A549 (cell line): ENCODE results near the gene ASCC2. TPM values are rescaled to one million over a fixed set of nuclear protein-coding genes. Genes with fewer than 3 reads are reported as not detected.
A peak's percentile ranks its signal among the peaks of the same experiment; 100 is the strongest.

ENCODE experiments used
- ATAC-seq, 2 experiments: fragments of 200-7000 bp in 1 of 2; fragments of >200 bp in 1 of 2; cut with Nextera tagmentation in 1 of 2; cut with Tn5 transposase in 1 of 2; 3 replicates each; pipeline versions ENCODE4 v1.8.0 to v1.9.1; 2018 to 2020; ENCODE audit warnings: mild to moderate bottlenecking in 1 of 2, moderate library complexity in 1 of 2
- CTCF ChIA-PET: fragments of 300-600 bp; sonication (Branson Sonifier 250); formaldehyde crosslinking; extraction: SDS; loops from one replicate; lab custom pipeline; 2021; ENCODE audit warnings: antibody characterized with exemption, inconsistent platforms; lab: Yijun Ruan, JAX
- POLR2A ChIA-PET: fragments of 350-600 bp; formaldehyde crosslinking; extraction: SDS; loops from one replicate; lab custom pipeline; 2021; ENCODE audit warnings: antibody characterized with exemption, inconsistent platforms; lab: Yijun Ruan, JAX
- DNase-seq, 2 experiments: peaks; one replicate each; pipeline versions ENCODE4 v3.0.0 to v3.0.0-alpha.2; 2011 to 2016; ENCODE audit warnings: low read depth in 1 of 2, low spot score in 1 of 2
- FAIRE-seq: peaks from 2 replicates; lab custom pipeline; 2011; peaks lifted over from hg19 to GRCh38; lab: Jason Lieb, UNC
- H3K27ac ChIP-seq, 2 experiments: fragments of >200 bp; sonication (Bioruptor Twin); formaldehyde crosslinking; 3 replicates each; pipeline ENCODE4 v1.5.1; 2016 to 2017
- H3K4me1 ChIP-seq: fragments of >200 bp; sonication (Bioruptor Twin); formaldehyde crosslinking; 3 replicates; pipeline ENCODE4 v1.6.1; 2016
- H3K4me2 ChIP-seq: fragments of >200 bp; sonication (Bioruptor Twin); formaldehyde crosslinking; 3 replicates; pipeline ENCODE4 v1.6.1; 2016
- H3K4me3 ChIP-seq: fragments of >200 bp; sonication (Bioruptor Twin); formaldehyde crosslinking; 3 replicates; pipeline ENCODE4 v1.5.1; 2016
- H3K9me3 ChIP-seq: fragments of >200 bp; sonication (Bioruptor Twin); formaldehyde crosslinking; 3 replicates; pipeline ENCODE4 v1.6.1; 2016
- CBX8 ChIP-seq: fragments of 200-600 bp; sonication (generic); IDR thresholded peaks from 2 replicates; pipeline ENCODE4 v1.6.1; 2016
- CHD4 ChIP-seq: fragments of 200-600 bp; sonication (generic); IDR thresholded peaks from 2 replicates; pipeline ENCODE4 v1.6.1; 2016; ENCODE audit warnings: antibody characterized with exemption, mild to moderate bottlenecking, borderline replicate concordance
- EHF ChIP-seq: fragments of 250-450 bp; sonication (Bioruptor Pico); IDR thresholded peaks from 2 replicates; pipeline ENCODE4 v1.5.0; 2020; ENCODE audit warnings: mild to moderate bottlenecking
- EHMT2 ChIP-seq: fragments of 200-600 bp; sonication (generic); IDR thresholded peaks from 2 replicates; pipeline ENCODE4 v1.6.1; 2016; ENCODE audit warnings: antibody characterized with exemption, low read depth, mild to moderate bottlenecking, moderate library complexity
- ESRRA ChIP-seq: fragments of 150-350 bp; IDR thresholded peaks from 2 replicates; pipeline ENCODE4 v1.6.1; 2014; ENCODE audit warnings: mild to moderate bottlenecking, low read length, borderline replicate concordance
- FOSB ChIP-seq: fragments of 250-450 bp; sonication (Bioruptor Pico); IDR thresholded peaks from 2 replicates; pipeline ENCODE4 v1.5.0; 2020; ENCODE audit warnings: mild to moderate bottlenecking, moderate library complexity
- FOSL2 ChIP-seq, 2 experiments: fragments of 450-650 bp in 1 of 2; fragments of >200 bp in 1 of 2; sonication (Bioruptor Twin) in 1 of 2; formaldehyde crosslinking; IDR thresholded peaks; 2 replicates each; pipeline versions ENCODE4 v1.5.0 to v1.6.1; 2016 to 2020; ENCODE audit warnings: mild to moderate bottlenecking in 1 of 2, moderate library complexity in 1 of 2
- FOXS1 ChIP-seq: fragments of 250-450 bp; sonication (Bioruptor Pico); IDR thresholded peaks from 2 replicates; pipeline ENCODE4 v1.5.0; 2020; ENCODE audit warnings: mild to moderate bottlenecking, moderate library complexity
- GATA3 ChIP-seq: IDR thresholded peaks from 2 replicates; pipeline ENCODE4 v1.6.1; 2012; ENCODE audit warnings: borderline replicate concordance
- HDAC2 ChIP-seq: fragments of 200-600 bp; sonication (generic); IDR thresholded peaks from 2 replicates; pipeline ENCODE4 v1.6.1; 2016
- HEYL ChIP-seq: fragments of 250-450 bp; sonication (Bioruptor Pico); IDR thresholded peaks from 2 replicates; pipeline ENCODE4 v1.8.0; 2021; ENCODE audit warnings: mild to moderate bottlenecking, moderate library complexity
- HOXB13 ChIP-seq: fragments of 250-450 bp; sonication (Bioruptor Pico); IDR thresholded peaks from 2 replicates; pipeline ENCODE4 v1.5.0; 2020; ENCODE audit warnings: low read depth, mild to moderate bottlenecking, moderate library complexity
- JUNB ChIP-seq: fragments of >200 bp; sonication (Bioruptor Twin); formaldehyde crosslinking; IDR thresholded peaks from 2 replicates; pipeline ENCODE4 v1.6.1; 2016
- KDM5A ChIP-seq: fragments of 200-600 bp; sonication (generic); IDR thresholded peaks from 2 replicates; pipeline ENCODE4 v1.6.1; 2016; ENCODE audit warnings: antibody characterized with exemption, mild to moderate bottlenecking
- MAZ ChIP-seq: fragments of 150-350 bp; IDR thresholded peaks from 2 replicates; pipeline ENCODE4 v1.6.1; 2014; ENCODE audit warnings: antibody characterized with exemption, low read depth, low read length, borderline replicate concordance
- MYC ChIP-seq: IDR thresholded peaks from 2 replicates; pipeline ENCODE4 v1.6.1; 2012; ENCODE audit warnings: mild to moderate bottlenecking, inconsistent platforms, low read length, improper control_type of control experiment, borderline replicate concordance
- NFE2L2 ChIP-seq: fragments of 150-350 bp; conservative IDR thresholded peaks from 2 replicates; pipeline ENCODE4 v1.6.1; 2014; ENCODE audit warnings: low read length
- NR3C1 ChIP-seq: fragments of >200 bp; sonication (Bioruptor Twin); formaldehyde crosslinking; IDR thresholded peaks from 3 replicates; pipeline ENCODE4 v1.6.1; 2017
- RNF2 ChIP-seq: fragments of 200-600 bp; sonication (generic); IDR thresholded peaks from 2 replicates; pipeline ENCODE4 v1.6.1; 2016; ENCODE audit warnings: low read depth, mild to moderate bottlenecking, antibody characterized with exemption, moderate library complexity, borderline replicate concordance
- SMC3 ChIP-seq: fragments of >200 bp; sonication (Bioruptor Twin); formaldehyde crosslinking; IDR thresholded peaks from 3 replicates; pipeline ENCODE4 v1.6.1; 2018; ENCODE audit warnings: inconsistent platforms
- TFCP2L1 ChIP-seq: fragments of 250-450 bp; sonication (Bioruptor Pico); IDR thresholded peaks from 2 replicates; pipeline ENCODE4 v1.5.0; 2021; ENCODE audit warnings: mild to moderate bottlenecking
- TP53 ChIP-seq: fragments of 250-450 bp; sonication (Bioruptor Pico); IDR thresholded peaks from 2 replicates; pipeline ENCODE4 v1.5.0; 2021; ENCODE audit warnings: mild to moderate bottlenecking, moderate library complexity
- ZNF302 ChIP-seq: fragments of 250-450 bp; sonication (Bioruptor Pico); IDR thresholded peaks from 2 replicates; pipeline ENCODE4 v1.9.0; 2021; ENCODE audit warnings: inconsistent platforms, mild to moderate bottlenecking, moderate library complexity
- ZSCAN20 ChIP-seq: fragments of 250-450 bp; sonication (Bioruptor Pico); IDR thresholded peaks from 2 replicates; pipeline ENCODE4 v1.8.0; 2022; ENCODE audit warnings: mild to moderate bottlenecking, moderate library complexity
- WGBS: methylation state at CpG from one replicate; pipeline ENCODE4 v1.1.6; 2017; ENCODE audit errors: missing lambda C conversion rate; 5-methylcytosine and 5-hydroxymethylcytosine counted together
- polyA plus RNA-seq, 4 experiments: library from polyadenylated mRNA; depleted of rRNA in 3 of 4; stranded (reverse); fragments of >200 nt; fragmentation: RNase III in 1 of 4; extraction: RNeasy Plus Mini Kit Qiagen cat#74134 plus additional on column Dnase treatment in 1 of 4; gene quantifications; 2 replicates in 3 of 4; 3 replicates in 1 of 4; pipeline ENCODE4 v1.2.3, GENCODE V29; 2011 to 2017
- TF ChIP-seq, protein P1 (sequence below): fragments of >200 bp; sonication (Bioruptor Twin); formaldehyde crosslinking; IDR thresholded peaks from 3 replicates; pipeline ENCODE4 v1.6.1; 2016
- TF ChIP-seq, protein P2 (sequence below): IDR thresholded peaks from 2 replicates; pipeline ENCODE4 v1.6.1; 2012
- TF ChIP-seq, protein P3 (sequence below): fragments of 450-650 bp; IDR thresholded peaks from 2 replicates; pipeline ENCODE4 v1.6.1; 2014; ENCODE audit warnings: antibody characterized with exemption

ASCC2 gene
- polyA plus RNA-seq, 2 of the 4 experiments (the other 2 are of a cell fraction): 27.2 to 31.6 TPM

DNA sequence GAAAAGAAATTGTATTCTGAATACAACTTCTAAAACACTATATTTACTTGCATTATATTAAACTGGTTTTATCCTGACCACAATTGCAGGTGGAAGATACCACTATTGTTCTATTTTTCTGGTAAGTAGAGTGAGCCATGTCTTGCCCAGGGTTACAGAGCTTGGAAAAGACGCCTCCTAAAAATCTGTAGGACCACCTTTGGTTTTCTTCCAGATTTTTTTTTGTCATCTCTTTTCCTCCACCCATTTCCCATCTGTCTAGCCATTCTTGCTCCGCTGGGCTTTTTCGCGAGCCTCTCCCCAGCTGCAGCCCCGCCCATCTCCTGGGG lies 44.6 kb upstream of the ASCC2 start:
- WGBS: 2% methylated on average over 5 of the region's 5 CpGs
- DNase-seq (no peak), FAIRE-seq (no peak), ATAC-seq (peak; percentile 84 to 89; a peak in 5 of 6 replicates)
- ChIA-PET CTCF (interaction anchor here (1.1 to 1.4 kb wide), 4 partner anchors 13 to 166 kb away, joined by 3 read pairs; no protein-coding TSS in a partner anchor), POLR2A (no interaction called here)
- H3K27ac ChIP-seq: no peak overlapping the region; a peak in 2 of 6 replicates
- H3K4me1 ChIP-seq: peaks cover 14% of the 10 kb centered on the region; the same call in 2 of the 3 replicates
- peak overlapping the region; percentile 88 for H3K4me3 ChIP-seq
- H3K9me3 ChIP-seq: no peaks in the 10 kb centered on the region
- H3K4me2 ChIP-seq: peak overlapping the region; percentile 67; the same call in 2 of the 3 replicates
- TF ChIP-seq NFE2L2 (no peak), HDAC2 (no peak), ESRRA (no peak), FOSB (CRISPR knock-in tag) (no peak), SMC3 (no peak), RNF2 (no peak), CHD4 (no peak), FOXS1 (CRISPR knock-in tag) (no peak), EHMT2 (no peak), FOSL2 (IDR thresholded peaks at IDR 0.05) (no peak), FOSL2 (CRISPR knock-in tag; IDR thresholded peaks at IDR 0.05) (no peak), HEYL (CRISPR knock-in tag) (no peak), ZSCAN20 (CRISPR knock-in tag) (no peak), EHF (no peak), JUNB (no peak), GATA3 (no peak)
- TF ChIP-seq, protein P1, sequence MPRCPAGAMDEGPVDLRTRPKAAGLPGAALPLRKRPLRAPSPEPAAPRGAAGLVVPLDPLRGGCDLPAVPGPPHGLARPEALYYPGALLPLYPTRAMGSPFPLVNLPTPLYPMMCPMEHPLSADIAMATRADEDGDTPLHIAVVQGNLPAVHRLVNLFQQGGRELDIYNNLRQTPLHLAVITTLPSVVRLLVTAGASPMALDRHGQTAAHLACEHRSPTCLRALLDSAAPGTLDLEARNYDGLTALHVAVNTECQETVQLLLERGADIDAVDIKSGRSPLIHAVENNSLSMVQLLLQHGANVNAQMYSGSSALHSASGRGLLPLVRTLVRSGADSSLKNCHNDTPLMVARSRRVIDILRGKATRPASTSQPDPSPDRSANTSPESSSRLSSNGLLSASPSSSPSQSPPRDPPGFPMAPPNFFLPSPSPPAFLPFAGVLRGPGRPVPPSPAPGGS: no peak
- TF ChIP-seq, protein P2, sequence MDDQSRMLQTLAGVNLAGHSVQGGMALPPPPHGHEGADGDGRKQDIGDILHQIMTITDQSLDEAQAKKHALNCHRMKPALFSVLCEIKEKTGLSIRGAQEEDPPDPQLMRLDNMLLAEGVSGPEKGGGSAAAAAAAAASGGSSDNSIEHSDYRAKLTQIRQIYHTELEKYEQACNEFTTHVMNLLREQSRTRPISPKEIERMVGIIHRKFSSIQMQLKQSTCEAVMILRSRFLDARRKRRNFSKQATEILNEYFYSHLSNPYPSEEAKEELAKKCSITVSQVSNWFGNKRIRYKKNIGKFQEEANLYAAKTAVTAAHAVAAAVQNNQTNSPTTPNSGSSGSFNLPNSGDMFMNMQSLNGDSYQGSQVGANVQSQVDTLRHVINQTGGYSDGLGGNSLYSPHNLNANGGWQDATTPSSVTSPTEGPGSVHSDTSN: no peak

DNA sequence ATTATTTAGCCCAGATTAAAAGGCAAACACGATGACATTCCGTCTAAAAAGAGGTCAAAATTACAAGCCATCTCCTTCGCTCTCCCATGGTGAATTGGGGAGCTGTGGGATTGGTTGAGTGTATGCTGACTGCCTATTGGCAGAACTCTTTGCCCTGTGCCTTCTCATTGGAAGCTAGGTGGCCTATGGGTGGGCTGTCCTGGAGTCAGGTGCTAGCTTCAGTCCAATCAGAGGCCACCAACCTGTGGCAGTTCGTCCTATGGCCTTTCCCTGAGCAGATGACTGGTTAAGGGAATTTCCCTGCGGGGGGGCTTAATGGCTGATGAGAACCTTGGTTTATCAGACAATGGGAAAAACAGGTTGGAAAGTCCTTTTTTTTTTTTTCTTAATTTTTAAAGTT lies 41.7 kb upstream of the ASCC2 start:
- H3K4me1 ChIP-seq: peaks cover 4% of the 10 kb centered on the region; the same call in 2 of the 3 replicates
- no peak overlapping the region for H3K27ac ChIP-seq
- H3K9me3 ChIP-seq: no peaks in the 10 kb centered on the region
- DNase-seq (peak; percentile 17 to 48), ATAC-seq (no peak), FAIRE-seq (no peak)
- no peak overlapping the region for H3K4me2 ChIP-seq
- CTCF ChIA-PET: interaction anchor here (0.7 to 1.0 kb wide), 2 partner anchors 125 to 254 kb away, joined by 3 read pairs; no protein-coding TSS in a partner anchor
- TF ChIP-seq CBX8: no peak
- TF ChIP-seq, protein P1: no peak
- no peak for TF ChIP-seq MYC
- TF ChIP-seq ZNF302 (CRISPR knock-in tag): no peak
- TF ChIP-seq MAZ: no peak
- TF ChIP-seq NR3C1: no peak
- TF ChIP-seq, protein P3, sequence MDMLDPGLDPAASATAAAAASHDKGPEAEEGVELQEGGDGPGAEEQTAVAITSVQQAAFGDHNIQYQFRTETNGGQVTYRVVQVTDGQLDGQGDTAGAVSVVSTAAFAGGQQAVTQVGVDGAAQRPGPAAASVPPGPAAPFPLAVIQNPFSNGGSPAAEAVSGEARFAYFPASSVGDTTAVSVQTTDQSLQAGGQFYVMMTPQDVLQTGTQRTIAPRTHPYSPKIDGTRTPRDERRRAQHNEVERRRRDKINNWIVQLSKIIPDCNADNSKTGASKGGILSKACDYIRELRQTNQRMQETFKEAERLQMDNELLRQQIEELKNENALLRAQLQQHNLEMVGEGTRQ: no peak
- TF ChIP-seq CHD4: no peak
- TF ChIP-seq ESRRA: no peak
- no peak for TF ChIP-seq NFE2L2
- no peak for TF ChIP-seq HOXB13 (CRISPR knock-in tag)
- TF ChIP-seq TP53 (CRISPR knock-in tag): no peak
- no peak for TF ChIP-seq TFCP2L1 (CRISPR knock-in tag)
- TF ChIP-seq FOSL2 (IDR thresholded peaks at IDR 0.05): no peak
- no peak for TF ChIP-seq FOSL2 (CRISPR knock-in tag; IDR thresholded peaks at IDR 0.05)
- TF ChIP-seq KDM5A: no peak
- TF ChIP-seq FOSB (CRISPR knock-in tag): no peak
- POLR2A ChIA-PET: no interaction called here
- H3K4me3 ChIP-seq: no peak overlapping the region
- WGBS: 89% methylated on average over 5 of the region's 5 CpGs
